ENCODE data around the gene PLA2G3. TPM values are rescaled to one million over a fixed set of nuclear protein-coding genes. Genes with fewer than 3 reads are reported as not detected.

PLA2G3 gene
- total RNA-seq, 1 experiment from 2014 or later: 8.2 TPM

DNA sequence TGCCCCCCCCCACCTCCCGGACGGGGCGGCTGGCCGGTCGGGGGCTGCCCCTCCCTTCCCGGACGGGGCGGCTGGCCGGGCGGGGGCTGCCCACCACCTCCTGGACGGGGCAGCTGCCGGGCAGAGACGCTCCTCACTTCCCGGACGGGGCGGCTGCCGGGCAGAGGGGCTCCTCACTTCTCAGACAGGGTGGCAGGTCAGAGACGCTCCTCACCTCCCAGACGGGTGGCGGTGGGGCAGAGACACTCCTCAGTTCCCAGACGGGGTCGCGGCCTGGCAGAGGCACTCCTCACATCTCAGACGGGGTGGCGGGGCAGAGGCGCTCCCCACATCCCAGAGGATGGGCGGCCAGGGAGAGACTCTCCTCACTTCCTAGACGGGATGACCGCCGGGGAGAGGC, 43.7 kb upstream of the PLA2G3 start:
- H3K4me1 ChIP-seq (ENCODE audit: insufficient read depth, low read length): no peaks in the 10 kb centered on the region
- Mint-ChIP-seq H3K36me3 (ENCODE audit: insufficient read depth in 1 of 3, low read depth in 3 of 3) (peaks cover 16 to 41% (median 27%) of the 10 kb centered on the region in 3 experiments), H3K4me3 (no peak overlapping the region), H3K27ac (no peak overlapping the region), H3K9me3 (peaks cover 11% of the 10 kb centered on the region in 2 experiments), H3K27me3 (ENCODE audit: low read depth) (no peaks in the 10 kb centered on the region), H3K4me1 (no peaks in the 10 kb centered on the region)
- no peaks in the 10 kb centered on the region for H3K79me2 ChIP-seq (ENCODE audit: insufficient read depth, low read length)
- no peak overlapping the region for H3K14ac ChIP-seq (ENCODE audit: insufficient read depth, low read length)
- H3K79me1 ChIP-seq (ENCODE audit: insufficient read depth, low read depth, low read length, poor library complexity, severe bottlenecking): peaks cover 6% of the 10 kb centered on the region
- no peak overlapping the region for H3K4ac ChIP-seq (ENCODE audit: low read depth, low read length)
- H2BK5ac ChIP-seq (ENCODE audit: insufficient read length, low read length): no peak overlapping the region
- H3K23ac ChIP-seq (ENCODE audit: insufficient read length, low read depth, low read length): no peak overlapping the region
- no peak overlapping the region for H3K27ac ChIP-seq (ENCODE audit: insufficient read length, low read depth, low read length)
- no peak overlapping the region for H2AFZ ChIP-seq (ENCODE audit: low read length)
- H2BK20ac ChIP-seq (ENCODE audit: low read depth, low read length, poor library complexity, severe bottlenecking): no peak overlapping the region
- no peak overlapping the region for H3K9ac ChIP-seq (ENCODE audit: extremely low read depth, insufficient read length, low read length)
- H4K5ac ChIP-seq (ENCODE audit: insufficient read length, low read depth, low read length): no peak overlapping the region
- TF ChIP-seq, protein P1, sequence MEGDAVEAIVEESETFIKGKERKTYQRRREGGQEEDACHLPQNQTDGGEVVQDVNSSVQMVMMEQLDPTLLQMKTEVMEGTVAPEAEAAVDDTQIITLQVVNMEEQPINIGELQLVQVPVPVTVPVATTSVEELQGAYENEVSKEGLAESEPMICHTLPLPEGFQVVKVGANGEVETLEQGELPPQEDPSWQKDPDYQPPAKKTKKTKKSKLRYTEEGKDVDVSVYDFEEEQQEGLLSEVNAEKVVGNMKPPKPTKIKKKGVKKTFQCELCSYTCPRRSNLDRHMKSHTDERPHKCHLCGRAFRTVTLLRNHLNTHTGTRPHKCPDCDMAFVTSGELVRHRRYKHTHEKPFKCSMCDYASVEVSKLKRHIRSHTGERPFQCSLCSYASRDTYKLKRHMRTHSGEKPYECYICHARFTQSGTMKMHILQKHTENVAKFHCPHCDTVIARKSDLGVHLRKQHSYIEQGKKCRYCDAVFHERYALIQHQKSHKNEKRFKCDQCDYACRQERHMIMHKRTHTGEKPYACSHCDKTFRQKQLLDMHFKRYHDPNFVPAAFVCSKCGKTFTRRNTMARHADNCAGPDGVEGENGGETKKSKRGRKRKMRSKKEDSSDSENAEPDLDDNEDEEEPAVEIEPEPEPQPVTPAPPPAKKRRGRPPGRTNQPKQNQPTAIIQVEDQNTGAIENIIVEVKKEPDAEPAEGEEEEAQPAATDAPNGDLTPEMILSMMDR (conservative IDR thresholded peaks at IDR 0.05): no peak
- no peak for DNase-seq
- no peaks in the 10 kb centered on the region for H3K23me2 ChIP-seq (ENCODE audit: insufficient read length, low read depth, low read length, poor library complexity, severe bottlenecking)
- H2BK12ac ChIP-seq (ENCODE audit: insufficient read length, low read depth, low read length): no peak overlapping the region
- WGBS (ENCODE audit: extremely low coverage, insufficient read length, low lambda C conversion rate): no CpG with 5 or more reads among the region's 30 CpGs
- H2BK15ac ChIP-seq (ENCODE audit: low read depth, low read length): no peak overlapping the region
- no peak overlapping the region for H2BK120ac ChIP-seq (ENCODE audit: low read depth, low read length, poor library complexity, severe bottlenecking)
- H3K27me3 ChIP-seq (ENCODE audit: insufficient read depth, low read length): no peaks in the 10 kb centered on the region
- H4K91ac ChIP-seq (ENCODE audit: insufficient read length, low read depth, low read length): no peak overlapping the region
- H3K4me2 ChIP-seq (ENCODE audit: insufficient read depth, insufficient read length, low read length): no peak overlapping the region
- H3K9me3 ChIP-seq (ENCODE audit: control insufficient read depth, low read depth, low read length): no peaks in the 10 kb centered on the region
- no peak overlapping the region for H3K56ac ChIP-seq (ENCODE audit: insufficient read length, low read depth, low read length)
- no peak overlapping the region for H2AK5ac ChIP-seq (ENCODE audit: insufficient read length, low read length)
- no peaks in the 10 kb centered on the region for H4K20me1 ChIP-seq (ENCODE audit: control insufficient read depth, insufficient read depth, insufficient read length)
- H3T11ph ChIP-seq (ENCODE audit: low read length): no peak overlapping the region
- H3K18ac ChIP-seq (ENCODE audit: insufficient read length, low read depth, low read length): no peak overlapping the region
- H4K8ac ChIP-seq (replicated peaks; ENCODE audit: insufficient read length, low read depth, low read length): no peak overlapping the region
